ENCODE measurements around the gene IL15RA.
"Not testable (repeated sequence)": the region's sequence is repeated elsewhere in the genome, so short reads cannot be mapped to it uniquely, and the experiment has no call there.

The IL15RA gene

GRCh38 chr10:6005856-6006395 is 28.6 kb upstream of the IL15RA start:
- DNase-seq, result no peak

GRCh38 chr10:6005161-6005804 is 27.9 kb upstream of the IL15RA start:
- not testable (repeated sequence) for DNase-seq

DNA sequence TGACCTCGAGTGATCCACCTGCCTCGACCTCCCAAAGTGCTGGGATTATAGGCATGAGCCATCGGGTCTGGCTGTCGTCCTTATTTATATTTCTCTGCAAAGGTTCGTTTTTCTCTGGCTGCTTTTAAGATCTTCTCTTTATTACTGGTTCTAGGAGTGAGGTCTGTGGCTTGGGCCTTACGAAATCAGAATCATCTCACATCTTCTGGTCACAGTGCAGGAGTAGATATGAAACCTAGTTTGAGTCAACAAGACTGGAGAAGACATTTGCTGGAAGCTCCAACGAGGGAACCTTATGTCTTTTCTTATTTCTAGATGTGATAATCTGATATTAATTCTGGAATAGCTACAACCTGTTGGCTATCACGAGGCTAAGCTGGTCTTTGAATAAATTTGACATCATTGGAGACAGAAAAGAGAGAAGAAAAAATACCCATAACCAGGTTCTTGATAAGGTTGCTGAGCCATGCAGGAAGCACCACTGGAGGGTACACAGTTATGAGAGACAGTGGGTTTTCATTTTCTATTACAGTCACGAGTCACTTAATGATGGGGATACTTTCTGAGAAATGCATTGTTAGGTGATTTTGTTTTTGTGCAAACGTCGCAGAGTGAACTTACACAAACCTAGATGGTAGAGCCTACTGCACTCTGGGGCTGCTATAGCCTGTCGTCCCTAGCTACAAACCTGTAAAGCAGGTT is 25.6 kb upstream of the IL15RA start:
- no peak for DNase-seq

GRCh38 chr10:5999440-6000165 is 22.3 kb upstream of the IL15RA start:
- DNase-seq, result no peak

- DNase-seq, result no peak
Measured at GRCh38 chr10:5996696-5997095, 19.4 kb upstream of the IL15RA start.

DNA sequence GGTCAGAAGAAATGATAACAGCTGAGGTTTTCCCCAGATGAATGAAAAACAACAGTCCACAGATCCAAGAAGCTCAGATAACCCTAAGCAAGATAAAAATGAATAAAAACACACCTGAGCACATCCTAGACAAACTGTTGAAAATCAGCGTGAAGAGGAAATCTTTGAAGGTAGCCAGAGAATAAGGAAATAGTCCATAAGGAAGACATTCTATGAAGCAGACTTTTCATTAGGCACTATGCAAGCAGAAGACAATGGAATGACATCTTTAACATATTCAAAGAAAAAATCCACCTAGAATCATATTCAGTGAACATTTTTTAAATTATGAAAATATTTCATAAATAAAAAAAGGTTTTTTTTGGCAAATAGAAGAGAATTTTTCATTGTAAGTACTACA is 15.1 kb upstream of the IL15RA start:
- no peak for DNase-seq

- no peak for DNase-seq
Measured at GRCh38 chr10:5991708-5992107, 14.4 kb upstream of the IL15RA start.

- no peak for DNase-seq
Measured at GRCh38 chr10:5989756-5990155, 12.4 kb upstream of the IL15RA start.

DNA sequence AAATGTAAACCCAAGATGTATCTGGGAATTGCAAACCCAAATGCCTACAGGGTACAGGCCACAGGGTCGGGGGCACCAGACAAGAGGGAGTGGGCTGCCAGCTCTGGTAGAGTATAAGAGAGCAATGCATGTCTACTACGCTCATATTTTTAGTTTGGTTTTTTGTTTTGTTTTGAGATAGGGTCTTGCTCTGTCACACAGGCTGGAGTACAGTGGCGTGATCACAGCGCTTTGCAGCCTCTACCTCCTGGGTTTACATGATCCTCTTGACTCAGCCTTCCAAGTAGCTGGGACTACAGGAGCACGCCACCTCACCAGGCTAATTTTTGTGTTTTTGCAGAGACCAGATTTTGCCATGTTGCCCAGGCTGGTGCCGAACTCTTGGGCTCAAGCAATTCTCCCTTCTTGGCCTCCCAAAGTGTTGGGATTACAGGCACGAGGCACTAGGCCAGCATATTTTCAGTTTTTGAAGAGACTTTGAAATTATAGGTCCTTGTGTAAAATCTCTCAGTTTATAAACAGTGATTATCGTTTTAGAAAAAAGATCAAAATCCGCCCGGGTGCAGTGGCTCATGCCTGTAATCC is 11.1 kb upstream of the IL15RA start:
- DNase-seq, result no peak

GRCh38 chr10:5987747-5988146 is 10.4 kb upstream of the IL15RA start:
- peak; percentile 51 to 53 for DNase-seq

DNA sequence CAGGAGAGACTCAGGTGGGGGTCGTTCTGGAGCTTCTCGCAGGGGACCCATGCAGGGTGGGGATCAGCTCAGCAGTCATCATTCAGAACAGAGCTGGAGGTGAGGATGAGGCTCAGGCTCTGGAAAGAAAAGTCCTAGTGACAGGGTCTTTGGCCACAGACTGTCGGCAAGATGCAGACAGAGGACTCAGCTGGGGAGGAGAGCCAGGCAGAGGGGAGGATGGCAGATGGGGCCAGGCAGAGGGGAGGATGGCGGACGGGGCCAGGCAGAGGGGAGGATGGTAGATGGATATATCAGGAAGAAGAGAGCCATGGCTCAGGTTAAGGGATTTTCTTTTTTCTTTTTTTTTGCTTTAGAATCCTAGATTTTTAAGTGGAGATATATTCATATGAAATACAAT is 7.7 kb upstream of the IL15RA start:
- no peak for DNase-seq

DNA sequence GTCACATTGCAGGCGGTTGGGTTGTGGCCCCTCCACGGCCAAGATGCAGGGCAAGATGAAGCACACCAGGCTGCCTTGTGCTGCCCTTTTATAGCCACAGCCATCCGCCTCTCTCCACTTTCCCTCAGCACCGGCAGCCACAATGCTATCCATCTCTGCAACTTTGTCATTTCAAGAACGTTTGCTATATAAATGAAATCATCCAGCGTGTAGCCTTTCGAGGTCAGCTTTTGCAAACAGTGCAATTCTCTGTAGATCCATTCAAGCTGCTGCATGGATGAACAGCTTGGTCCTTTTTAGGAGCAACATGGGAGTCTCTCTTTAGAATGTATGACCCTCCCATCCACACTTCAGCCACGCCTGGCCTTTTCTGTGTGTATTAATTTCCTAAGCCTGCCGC is 6.4 kb upstream of the IL15RA start:
- no peak for DNase-seq

- DNase-seq, result no peak
Measured at GRCh38 chr10:5981529-5981928, 4.2 kb upstream of the IL15RA start.

DNA sequence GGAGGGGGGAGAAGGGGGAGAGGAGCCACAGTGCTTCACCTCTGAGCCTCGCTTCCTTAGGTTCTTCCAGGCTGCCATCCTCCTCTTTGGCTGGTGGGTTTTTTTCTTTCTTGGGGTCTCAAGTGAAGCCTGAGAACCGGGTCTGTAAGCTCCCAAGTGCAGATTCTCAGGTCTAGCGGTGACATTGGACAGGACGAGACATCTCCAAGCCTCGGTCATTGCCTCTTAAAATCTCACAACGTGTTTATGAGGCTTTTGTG is 817 bp upstream of the IL15RA start:
- no peak for DNase-seq

DNA sequence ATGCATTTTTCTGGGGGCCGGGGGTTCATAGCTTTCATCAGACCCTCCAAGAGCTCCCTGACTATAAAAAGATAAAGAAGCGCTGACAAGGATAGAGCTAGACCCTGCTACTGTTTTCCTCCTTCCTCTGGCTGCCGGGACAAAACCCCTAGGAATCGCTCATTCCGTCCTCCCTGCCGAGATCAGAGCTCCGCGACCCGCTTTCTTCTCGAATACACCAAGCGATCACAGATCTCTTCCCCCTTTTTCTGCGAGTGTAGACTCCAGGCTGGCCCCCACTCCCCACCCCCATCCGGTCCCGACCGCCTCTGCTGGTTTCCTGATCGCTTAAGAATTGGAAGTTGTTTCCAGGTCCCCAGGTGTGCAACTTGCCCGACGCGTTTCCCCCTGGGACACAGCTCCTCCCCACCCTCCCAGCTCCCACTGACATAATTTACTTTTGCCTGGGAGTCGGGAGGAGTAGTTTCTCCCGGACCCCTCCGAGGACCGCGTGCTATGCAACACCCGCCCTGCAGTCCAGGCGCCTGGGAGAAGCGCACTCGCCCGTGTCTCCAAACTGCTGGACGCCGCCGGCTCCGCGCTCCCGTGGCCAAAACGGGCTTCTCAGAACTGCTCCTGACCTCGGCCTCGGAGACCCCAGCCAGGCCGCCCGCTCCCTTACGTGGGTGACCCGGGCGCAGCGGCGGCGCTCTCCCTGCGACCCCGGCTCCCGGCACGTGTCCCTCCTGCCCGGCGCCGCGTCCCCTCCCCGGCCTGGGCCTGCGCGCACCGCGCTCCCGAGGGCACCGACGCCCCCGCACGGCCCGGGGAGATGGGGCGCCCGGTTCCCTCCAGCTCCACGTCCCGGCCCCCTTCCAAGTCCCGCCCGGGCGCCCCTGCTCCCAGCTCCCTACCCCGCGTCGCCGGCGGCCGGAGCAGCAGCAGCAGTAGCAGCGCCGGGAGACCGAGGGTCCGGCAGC is 552 bp downstream of the IL15RA start:
- peak in 1 of 2 donors; percentile 42 for DNase-seq

DNA sequence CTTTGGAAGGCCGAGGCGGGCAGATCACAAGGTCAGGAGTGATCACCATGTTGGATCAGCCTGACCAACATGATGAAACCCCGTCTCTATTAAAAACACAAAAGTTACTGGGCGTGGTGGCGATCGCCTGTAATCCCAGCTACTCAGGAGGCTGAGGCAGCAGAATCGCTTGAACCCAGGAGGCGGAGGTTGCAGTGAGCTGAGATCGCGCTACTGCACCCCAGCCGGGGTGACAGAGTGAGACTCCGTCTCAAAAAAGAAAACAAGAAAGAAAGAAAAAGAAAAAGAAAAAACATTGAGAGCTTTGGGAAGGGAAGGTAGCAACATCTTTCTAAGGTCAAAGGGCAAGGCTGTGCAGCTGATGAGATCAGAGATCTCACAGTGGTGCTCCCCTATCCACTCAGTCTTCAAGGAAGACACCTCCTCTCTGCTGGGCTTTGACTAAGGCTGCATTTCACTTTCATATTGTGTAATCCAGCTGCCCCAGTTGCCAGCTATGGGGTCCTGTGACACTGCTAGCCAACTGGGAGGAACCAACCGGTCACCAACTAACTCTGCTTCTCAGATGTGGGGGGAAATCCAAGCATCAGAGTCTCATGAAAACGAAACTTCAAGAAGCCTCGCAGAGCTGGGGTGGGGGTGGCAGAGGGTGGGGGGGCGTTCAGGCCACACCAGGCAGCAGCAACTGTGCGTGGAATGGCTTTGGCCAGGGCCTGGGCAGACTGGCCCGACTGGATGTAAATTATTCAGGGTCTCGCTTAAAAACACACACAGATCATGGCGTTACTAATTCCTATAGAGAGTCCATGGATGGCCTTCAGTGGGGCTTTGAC is 1.5 kb downstream of the IL15RA start:
- peak; percentile 88 to 97 for DNase-seq

- DNase-seq, result no peak
Measured at GRCh38 chr10:5973069-5973468, 4.3 kb downstream of the IL15RA start.

DNA sequence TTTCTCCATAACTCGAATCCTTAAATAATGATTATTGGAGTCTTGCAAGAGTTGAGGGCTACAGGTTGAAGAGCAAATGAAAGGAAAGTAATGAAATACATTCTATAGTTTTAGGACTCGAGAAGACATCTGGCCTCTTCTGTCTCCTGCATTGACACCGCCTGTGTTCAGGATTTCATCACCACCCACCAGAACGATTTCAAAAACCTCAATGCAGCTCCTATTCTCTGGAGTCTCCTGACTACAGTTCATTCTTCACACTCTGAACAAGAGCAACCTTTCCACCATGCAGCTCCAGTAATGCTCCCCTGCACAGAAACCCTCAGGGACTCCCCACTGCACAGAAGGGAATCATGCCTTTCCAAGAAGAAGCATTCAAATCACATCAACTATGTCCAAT is 5.5 kb downstream of the IL15RA start:
- DNase-seq, result peak; percentile 11 to 22

- DNase-seq, result peak; percentile 56 to 57
Measured at GRCh38 chr10:5971315-5971832, 6.0 kb downstream of the IL15RA start.

DNA sequence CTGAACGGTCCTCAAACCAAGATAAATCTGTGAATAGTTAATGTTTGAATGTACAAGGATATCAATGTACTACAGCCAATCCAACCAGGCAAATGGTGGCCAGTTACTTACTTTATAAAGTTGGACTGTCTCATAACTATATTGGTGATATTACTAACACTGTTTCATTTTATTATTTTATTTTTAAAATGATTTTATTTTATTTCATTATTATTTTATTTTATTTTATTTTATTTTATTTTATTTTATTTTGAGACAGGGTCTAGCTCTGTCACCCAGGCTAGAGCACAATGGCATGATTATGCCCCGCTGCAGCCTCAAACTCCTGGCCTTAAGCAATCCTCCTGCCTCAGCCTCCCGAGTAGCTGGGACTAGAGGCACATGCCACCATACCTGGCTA is 6.8 kb downstream of the IL15RA start:
- DNase-seq, result no peak

DNA sequence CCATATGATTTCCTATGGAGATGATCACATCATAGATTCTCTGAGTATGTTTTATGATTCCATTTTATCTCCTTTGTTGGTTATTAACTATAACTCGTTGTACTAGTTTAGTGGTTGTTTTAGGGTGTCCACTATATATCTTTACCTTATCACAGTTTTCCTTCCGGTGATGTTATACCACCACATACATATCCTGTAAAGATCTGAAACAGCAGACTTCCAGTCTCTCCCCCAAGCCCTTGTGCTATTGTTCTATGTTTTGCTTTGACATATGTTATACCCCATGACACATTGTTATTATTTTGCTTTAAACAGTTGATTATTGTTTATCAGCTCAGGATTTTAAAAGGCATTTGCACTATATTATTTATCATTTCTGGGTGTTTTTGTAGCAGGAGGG is 7.3 kb downstream of the IL15RA start:
- DNase-seq, result no peak
